IPS DF 6.9 (cell line): ENCODE measurements around the gene GATM.
"Not testable (repeated sequence)": the region's sequence is repeated elsewhere in the genome, so short reads cannot be mapped to it uniquely, and the experiment has no call there.

Experiments
- DNase-seq: peaks from one replicate; pipeline ENCODE4 v3.0.0-alpha.2; 2013; ENCODE audit warnings: low read depth, low spot score
- H3K27ac ChIP-seq: one replicate; pipeline ENCODE4 v1.5.1; 2013; ENCODE audit warnings: low read length, control low read depth
- H3K27me3 ChIP-seq: 2 replicates; pipeline ENCODE4 v1.6.1; 2013; ENCODE audit warnings: mild to moderate bottlenecking, low read length; ENCODE audit not compliant: control insufficient read depth, insufficient read depth
- H3K36me3 ChIP-seq: 2 replicates; pipeline ENCODE4 v1.6.1; 2013; ENCODE audit warnings: low read length; ENCODE audit not compliant: control insufficient read depth, insufficient read depth
- H3K4me1 ChIP-seq: 2 replicates; pipeline ENCODE4 v1.6.1; 2013; ENCODE audit warnings: low read length; ENCODE audit not compliant: control insufficient read depth, insufficient read depth
- H3K4me3 ChIP-seq: 2 replicates; pipeline ENCODE4 v1.5.1; 2013; ENCODE audit warnings: mild to moderate bottlenecking, low read length
- H3K9me3 ChIP-seq: 2 replicates; pipeline ENCODE4 v1.6.1; 2013; ENCODE audit warnings: low read length, inconsistent platforms; ENCODE audit not compliant: control insufficient read depth, insufficient read depth
- WGBS: extraction: QIAGEN DNeasy Blood & Tissue Kit; methylation state at CpG from one replicate; pipeline ENCODE4 v1.1.7; 2013; ENCODE audit warnings: mixed read lengths, missing lambda C conversion rate; ENCODE audit not compliant: insufficient read length, insufficient coverage; 5-methylcytosine and 5-hydroxymethylcytosine counted together

The GATM gene

DNA sequence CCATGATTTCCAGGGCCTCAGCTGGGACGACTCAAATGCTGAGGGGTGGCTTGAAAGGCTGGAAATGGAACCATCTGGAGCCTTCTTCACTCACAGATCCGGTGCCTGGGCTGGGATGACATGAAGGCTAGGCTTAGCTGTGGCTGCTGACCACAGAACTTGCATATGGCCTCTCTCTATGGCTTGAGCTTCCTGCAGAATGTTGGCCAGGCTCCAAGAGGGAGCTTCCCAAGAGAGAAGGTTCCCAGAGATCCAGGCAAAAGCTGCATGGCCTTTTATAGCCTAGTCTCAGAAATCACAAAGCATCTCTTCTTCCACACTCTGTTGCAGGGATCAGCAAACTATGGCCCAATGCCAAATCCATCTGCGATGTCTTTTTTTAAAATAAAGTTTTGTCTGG, 44.8 kb downstream of the GATM start:
- no CpG with 5 or more reads among the region's 3 CpGs for WGBS
- no peak for DNase-seq
- H3K4me1 ChIP-seq, result no peaks in the 10 kb centered on the region
- H3K36me3 ChIP-seq, result no peaks in the 10 kb centered on the region
- no peaks in the 10 kb centered on the region for H3K27me3 ChIP-seq
- no peaks in the 10 kb centered on the region for H3K9me3 ChIP-seq
- no peak overlapping the region for H3K27ac ChIP-seq
- H3K4me3 ChIP-seq, result no peak overlapping the region

DNA sequence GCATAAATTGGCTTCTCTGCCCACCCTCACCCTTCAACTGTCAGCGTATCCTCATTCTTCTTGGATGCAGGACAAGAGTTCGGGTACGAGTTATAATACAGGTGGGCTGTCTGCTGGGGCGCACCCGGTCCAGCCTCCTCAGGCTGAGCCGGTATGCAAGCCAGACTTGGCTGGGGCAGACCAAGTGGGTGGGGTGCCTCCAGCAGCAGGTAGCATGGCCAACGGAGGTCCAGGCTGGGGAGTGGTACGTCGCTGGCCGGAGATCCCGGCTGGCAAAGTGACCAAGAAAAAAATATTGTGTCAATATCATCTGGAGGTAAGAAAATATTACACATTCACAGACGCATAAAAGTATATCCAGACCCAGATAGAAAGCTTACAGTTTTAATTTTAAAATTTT, 45.6 kb downstream of the GATM start:
- H3K36me3 ChIP-seq, result no peaks in the 10 kb centered on the region
- H3K27ac ChIP-seq, result no peak overlapping the region
- H3K4me1 ChIP-seq, result no peaks in the 10 kb centered on the region
- no peaks in the 10 kb centered on the region for H3K9me3 ChIP-seq
- no CpG with 5 or more reads among the region's 12 CpGs for WGBS
- no peak overlapping the region for H3K4me3 ChIP-seq
- no peaks in the 10 kb centered on the region for H3K27me3 ChIP-seq
- DNase-seq, result no peak

DNA sequence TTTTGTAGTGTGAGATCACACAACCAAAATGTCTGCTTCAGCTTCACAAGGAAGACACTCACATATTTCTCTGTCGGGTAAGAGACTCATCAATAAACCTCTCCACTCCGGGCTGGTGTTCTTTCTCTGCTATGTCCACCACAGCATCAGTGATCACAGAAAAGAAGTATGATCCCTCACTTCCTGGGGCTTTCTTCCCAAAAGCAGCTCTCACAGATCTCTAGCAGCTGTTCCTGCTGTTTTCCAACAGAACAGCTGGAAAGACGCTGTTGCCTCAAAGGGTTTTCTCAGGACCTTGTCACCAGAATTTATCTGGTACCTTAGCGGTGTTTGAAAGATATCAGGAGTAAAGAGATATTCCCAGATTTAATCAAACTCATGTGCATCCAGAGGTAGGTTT, 46.4 kb downstream of the GATM start:
- Histone ChIP-seq H3K4me1 (no peaks in the 10 kb centered on the region), H3K27me3 (no peaks in the 10 kb centered on the region), H3K27ac (no peak overlapping the region), H3K9me3 (no peaks in the 10 kb centered on the region), H3K4me3 (no peak overlapping the region), H3K36me3 (no peaks in the 10 kb centered on the region)
- no CpG with 5 or more reads among the region's 4 CpGs for WGBS
- DNase-seq, result no peak

DNA sequence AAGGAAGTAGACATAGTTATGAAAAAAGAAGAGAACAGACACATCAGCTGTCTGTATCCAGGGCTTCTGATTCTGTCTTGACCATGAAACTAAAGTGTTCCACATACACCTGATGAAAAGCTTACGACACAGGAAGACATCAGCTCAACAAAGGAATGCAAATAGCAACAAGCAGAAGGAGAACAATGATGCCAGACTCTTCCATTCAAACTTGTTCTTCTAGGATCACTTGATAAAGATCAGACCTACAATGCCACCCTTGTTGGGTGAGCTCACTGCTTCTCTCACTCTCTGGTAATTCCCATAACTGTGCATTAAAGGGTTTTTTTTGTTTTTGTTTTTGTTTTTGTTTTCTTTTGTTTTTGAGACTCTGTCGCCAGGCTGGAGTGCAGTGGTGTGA, 49.7 kb downstream of the GATM start:
- Histone ChIP-seq H3K4me3 (no peak overlapping the region), H3K27me3 (no peaks in the 10 kb centered on the region), H3K36me3 (no peaks in the 10 kb centered on the region), H3K4me1 (0 out of 2 replicates have a peak, but pooled peaks cover 2% of the 10 kb centered on the region), H3K9me3 (no peaks in the 10 kb centered on the region), H3K27ac (no peak overlapping the region)
- DNase-seq, result no peak
- no CpG with 5 or more reads among the region's 2 CpGs for WGBS

DNA sequence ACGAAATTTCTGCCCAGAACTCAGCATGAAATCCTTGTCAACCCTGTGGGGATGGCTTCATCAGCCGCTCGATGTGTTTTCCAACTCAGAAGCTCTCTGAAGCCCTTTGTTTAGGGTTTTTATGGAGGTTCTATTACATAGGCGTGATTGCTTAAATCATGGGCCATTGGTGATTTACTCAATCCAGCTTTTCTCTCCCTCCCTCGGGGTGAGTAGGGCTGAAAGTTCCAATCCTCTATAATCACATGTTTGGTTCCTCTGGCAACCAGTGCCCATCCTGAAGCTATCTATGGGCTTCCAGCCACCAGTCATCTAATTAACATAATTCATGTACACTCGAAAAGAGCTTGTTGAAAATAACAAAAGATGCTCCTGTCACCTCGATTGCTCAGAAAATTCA, 51.6 kb downstream of the GATM start:
- no CpG with 5 or more reads among the region's 7 CpGs for WGBS
- Histone ChIP-seq H3K36me3 (no peaks in the 10 kb centered on the region), H3K4me1 (0 out of 2 replicates have a peak, but pooled peaks cover 2% of the 10 kb centered on the region), H3K27ac (no peak overlapping the region), H3K4me3 (no peak overlapping the region), H3K27me3 (no peaks in the 10 kb centered on the region), H3K9me3 (no peaks in the 10 kb centered on the region)
- no peak for DNase-seq

DNA sequence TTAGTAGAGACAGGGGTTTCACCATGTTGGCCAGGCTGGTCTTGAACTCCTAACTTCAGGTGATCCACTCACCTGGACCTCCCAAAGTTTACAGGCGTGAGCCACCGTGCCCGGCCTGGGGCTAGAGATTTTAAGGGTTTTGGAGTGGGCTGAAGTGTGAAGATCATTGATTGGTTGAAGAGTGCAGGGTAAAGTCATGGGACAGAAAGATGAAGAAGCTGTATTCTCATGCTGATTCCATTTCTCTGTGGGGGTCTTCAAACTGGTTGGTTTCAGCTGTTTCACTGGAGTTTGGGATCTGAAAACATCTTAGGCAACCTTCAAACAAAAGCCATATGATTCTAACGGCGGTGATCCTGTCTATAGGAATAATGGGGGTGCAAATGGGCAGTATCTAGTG, 52.1 kb downstream of the GATM start:
- Histone ChIP-seq H3K4me3 (no peak overlapping the region), H3K36me3 (no peaks in the 10 kb centered on the region), H3K9me3 (no peaks in the 10 kb centered on the region), H3K4me1 (0 out of 2 replicates have a peak, but pooled peaks cover 2% of the 10 kb centered on the region), H3K27me3 (no peaks in the 10 kb centered on the region), H3K27ac (no peak overlapping the region)
- whole genome bisulfite sequencing, result no CpG with 5 or more reads among the region's 5 CpGs
- no peak for DNase-seq

DNA sequence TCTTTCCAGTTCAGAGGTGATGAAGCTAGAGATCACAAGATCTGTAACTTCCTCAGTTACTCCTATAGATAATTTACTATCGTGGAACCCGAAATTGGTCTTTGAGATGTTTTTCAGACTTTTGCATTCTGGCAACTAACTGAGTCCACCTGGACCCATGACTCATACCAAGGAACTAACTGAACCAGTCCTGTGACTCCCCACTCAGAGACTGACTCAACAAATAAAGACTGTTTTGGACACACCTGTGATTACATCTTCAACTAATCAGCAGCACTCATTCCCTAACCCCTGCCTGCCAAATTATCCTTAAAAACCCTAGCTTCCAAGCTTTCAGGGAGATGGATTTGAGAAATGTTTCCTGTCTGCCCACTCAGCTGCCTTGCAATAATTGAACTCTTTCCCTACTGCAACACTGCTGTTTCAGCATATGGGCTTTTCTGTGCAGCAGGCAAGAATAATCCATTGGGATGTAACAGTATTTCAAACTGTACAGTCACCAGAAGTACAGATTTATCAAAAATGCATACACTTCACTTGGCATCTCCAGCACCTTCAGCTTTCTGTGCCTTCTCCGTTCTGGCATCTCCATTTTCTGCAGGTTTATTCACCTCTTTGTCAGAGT, 57.7 kb downstream of the GATM start:
- Histone ChIP-seq H3K9me3 (no peaks in the 10 kb centered on the region), H3K27ac (no peak overlapping the region), H3K4me3 (no peak overlapping the region), H3K4me1 (no peaks in the 10 kb centered on the region), H3K27me3 (no peaks in the 10 kb centered on the region), H3K36me3 (no peaks in the 10 kb centered on the region)
- no peak for DNase-seq
- WGBS, result no CpG with 5 or more reads among the region's 3 CpGs

DNA sequence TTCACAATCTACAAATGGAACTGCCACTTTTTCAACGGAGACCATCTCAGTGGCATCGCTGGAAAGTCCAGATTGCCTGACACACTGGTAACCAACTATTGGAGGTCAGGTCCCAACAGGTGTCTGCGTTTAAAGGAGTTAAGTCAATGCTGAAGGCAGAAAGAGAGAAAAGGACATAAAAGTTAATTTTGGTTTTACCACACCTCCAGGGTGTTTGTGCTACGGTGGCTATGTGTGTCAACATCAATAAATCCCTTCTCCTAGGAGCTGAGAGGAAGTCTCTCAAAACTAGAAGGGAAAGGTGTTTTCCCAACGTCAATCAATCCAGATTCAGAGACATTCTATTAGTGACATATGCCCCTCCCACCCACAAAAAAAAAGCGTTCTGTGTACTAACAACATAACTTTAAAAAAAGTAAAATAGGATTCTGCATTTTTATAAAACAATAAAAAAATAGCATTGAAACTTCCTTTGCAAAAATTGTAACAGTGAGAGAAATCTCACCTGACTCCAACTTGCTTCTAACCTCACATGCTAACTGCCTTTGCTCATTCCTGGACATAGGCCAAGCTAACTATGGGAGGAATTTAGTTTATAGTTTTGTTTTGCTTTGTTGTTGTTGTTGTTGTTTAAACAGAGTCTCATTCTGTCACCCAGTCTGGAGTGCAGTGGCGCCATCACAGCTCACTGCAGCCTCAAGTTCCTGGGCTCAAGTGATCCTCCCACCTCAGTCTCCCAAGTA, 58.7 kb downstream of the GATM start:
- no CpG with 5 or more reads among the region's 7 CpGs for WGBS

DNA sequence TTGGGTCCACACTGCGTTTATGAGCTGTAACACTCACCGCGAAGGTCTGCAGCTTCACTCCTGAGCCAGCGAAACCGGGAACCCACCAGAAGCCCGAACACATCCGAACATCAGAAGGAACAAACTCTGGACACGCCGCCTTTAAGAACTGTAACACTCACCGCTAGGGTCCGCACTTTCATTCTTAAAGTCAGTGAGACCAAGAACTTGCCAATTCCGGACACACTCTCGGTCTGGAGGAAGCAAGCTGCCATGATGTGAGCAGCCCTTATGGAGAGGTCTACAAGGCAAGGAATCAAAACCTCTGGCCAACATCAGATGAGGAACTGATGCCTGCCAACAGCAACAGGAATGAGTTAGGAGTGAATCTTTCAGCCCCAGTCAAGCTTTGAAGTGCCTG, 63.4 kb downstream of the GATM start:
- Histone ChIP-seq H3K27ac (no peak overlapping the region), H3K27me3 (no peaks in the 10 kb centered on the region), H3K36me3 (no peaks in the 10 kb centered on the region), H3K4me1 (no peaks in the 10 kb centered on the region), H3K9me3 (no peaks in the 10 kb centered on the region), H3K4me3 (no peak overlapping the region)
- no peak for DNase-seq
- no CpG with 5 or more reads among the region's 13 CpGs for WGBS

More for the DNA sequence above, 58.7 kb downstream of the GATM start:
- H3K27me3 ChIP-seq, result no peaks in the 10 kb centered on the region
- no peaks in the 10 kb centered on the region for H3K36me3 ChIP-seq
- no peak overlapping the region for H3K4me3 ChIP-seq
- H3K9me3 ChIP-seq, result no peaks in the 10 kb centered on the region
- no peak for DNase-seq
- no peaks in the 10 kb centered on the region for H3K4me1 ChIP-seq
- no peak overlapping the region for H3K27ac ChIP-seq

DNA sequence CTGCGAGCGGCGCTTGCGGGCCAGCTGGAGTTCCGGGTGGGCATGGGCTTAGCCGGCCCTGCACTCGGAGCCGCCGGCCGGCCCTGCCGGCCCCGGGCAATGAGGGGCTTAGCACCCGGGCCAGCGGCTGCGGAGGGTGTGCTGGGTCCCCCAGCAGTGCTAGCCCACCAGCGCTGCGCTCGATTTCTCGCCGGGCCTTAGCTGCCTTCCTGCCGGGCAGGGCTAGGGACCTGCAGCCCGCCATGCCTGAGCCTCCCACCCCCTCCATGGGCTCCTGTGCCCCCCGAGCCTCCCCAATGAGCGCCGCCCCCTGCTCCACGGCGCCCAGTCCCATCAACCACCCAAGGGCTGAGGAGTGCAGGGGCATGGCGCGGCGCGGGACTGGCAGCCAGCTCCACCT, 64.2 kb downstream of the GATM start:
- H3K4me1 ChIP-seq, DNase-seq, H3K36me3 ChIP-seq, H3K27ac ChIP-seq, H3K27me3 ChIP-seq, H3K4me3 ChIP-seq, H3K9me3 ChIP-seq: not testable (repeated sequence)
- WGBS, result no CpG with 5 or more reads among the region's 31 CpGs
